H1 (cell line): ENCODE measurements around the gene EGFL6. TPM values are rescaled to one million over a fixed set of nuclear protein-coding genes. Genes with fewer than 3 reads are reported as not detected.

Experiments
- CTCF ChIA-PET: fragments of 300-600 bp; sonication (Branson Sonifier 250); formaldehyde crosslinking; loops from one replicate; lab custom pipeline; 2021; ENCODE audit not compliant: partially characterized antibody; lab: Charles Lee
- POLR2A ChIA-PET: fragments of 300-600 bp; sonication (Branson Sonifier 250); formaldehyde crosslinking; loops from one replicate; lab custom pipeline; 2021; ENCODE audit warnings: inconsistent platforms; ENCODE audit not compliant: partially characterized antibody; lab: Charles Lee
- DNase-seq, 2 experiments: peaks; one replicate each; pipeline versions ENCODE4 v3.0.0 to v3.0.0-alpha.2; 2010 to 2022; ENCODE audit warnings: low spot score in 2 of 2, low read depth in 1 of 2, mixed read lengths in 1 of 2
- FAIRE-seq: peaks from 2 replicates; lab custom pipeline; 2011; peaks lifted over from hg19 to GRCh38; lab: Jason Lieb, UNC
- H2AFZ ChIP-seq: 2 replicates; pipeline ENCODE4 v1.8.1; 2012; ENCODE audit warnings: low read length, inconsistent platforms
- H2AK5ac ChIP-seq: 2 replicates; pipeline ENCODE4 v1.6.1; 2013; ENCODE audit warnings: low read depth, low read length
- H2BK120ac ChIP-seq: replicated peaks from 2 replicates; pipeline ENCODE3; 2013; ENCODE audit warnings: low read depth, low read length, inconsistent platforms
- H2BK12ac ChIP-seq: 2 replicates; pipeline ENCODE4 v1.6.1; 2013; ENCODE audit warnings: low read depth, low read length
- H2BK15ac ChIP-seq: 2 replicates; pipeline ENCODE4 v1.6.1; 2013; ENCODE audit warnings: low read length
- H2BK20ac ChIP-seq: 2 replicates; pipeline ENCODE4 v1.6.1; 2013; ENCODE audit warnings: low read length
- H2BK5ac ChIP-seq: 2 replicates; pipeline ENCODE4 v1.6.1; 2013; ENCODE audit warnings: low read depth, low read length
- H3K14ac ChIP-seq: 2 replicates; pipeline ENCODE4 v1.6.1; 2013; ENCODE audit warnings: inconsistent platforms; ENCODE audit not compliant: insufficient read length
- H3K18ac ChIP-seq: 2 replicates; pipeline ENCODE4 v1.6.1; 2013; ENCODE audit warnings: low read length; ENCODE audit errors: extremely low read depth
- H3K23ac ChIP-seq: 2 replicates; pipeline ENCODE4 v1.6.1; 2013; ENCODE audit warnings: inconsistent platforms; ENCODE audit not compliant: insufficient read length
- H3K23me2 ChIP-seq: 2 replicates; pipeline ENCODE4 v1.6.1; 2013; ENCODE audit warnings: low read depth, low read length
- H3K27ac ChIP-seq: 2 replicates; pipeline ENCODE4 v1.6.1; 2011; ENCODE audit warnings: low read depth, low read length, inconsistent platforms
- H3K27me3 ChIP-seq, 4 experiments: replicated peaks in 1 of 4; 1 replicate in 1 of 4; 2 replicates in 3 of 4; pipeline versions ENCODE4 v1.6.1 to v1.8.1; 2011 to 2013; ENCODE audit warnings: low read length in 3 of 4, mild to moderate bottlenecking in 3 of 4, inconsistent platforms in 2 of 4, mixed read lengths in 2 of 4, moderate library complexity in 1 of 4; ENCODE audit not compliant: control insufficient read depth in 3 of 4, insufficient read depth in 3 of 4; ENCODE audit errors: extremely low read depth in 1 of 4
- H3K36me3 ChIP-seq, 4 experiments: 2 replicates each; pipeline versions ENCODE4 v1.6.1 to v1.8.1; 2011 to 2013; ENCODE audit warnings: mild to moderate bottlenecking in 4 of 4, low read length in 3 of 4, moderate library complexity in 2 of 4, control low read depth in 1 of 4, inconsistent platforms in 1 of 4; ENCODE audit not compliant: insufficient read depth in 4 of 4, control insufficient read depth in 2 of 4
- H3K4ac ChIP-seq: replicated peaks from 2 replicates; pipeline ENCODE3; 2013; ENCODE audit warnings: low read length, low read depth, mixed read lengths, inconsistent platforms; ENCODE audit not compliant: insufficient read length
- H3K4me1 ChIP-seq, 4 experiments: replicated peaks in 1 of 4; 1 replicate in 1 of 4; 2 replicates in 3 of 4; pipeline versions ENCODE4 v1.6.1 to v1.8.1; 2011 to 2013; ENCODE audit warnings: low read length in 3 of 4, inconsistent platforms in 2 of 4, mixed read lengths in 1 of 4; ENCODE audit not compliant: insufficient read depth in 4 of 4, control insufficient read depth in 3 of 4
- H3K4me2 ChIP-seq, 2 experiments: 2 replicates each; pipeline versions ENCODE4 v1.6.1 to v1.8.1; 2011 to 2013; ENCODE audit warnings: low read depth in 2 of 2, low read length in 2 of 2, control low read depth in 1 of 2, inconsistent platforms in 1 of 2, mild to moderate bottlenecking in 1 of 2; ENCODE audit not compliant: insufficient read depth in 1 of 2
- H3K4me3 ChIP-seq, 4 experiments: fragments of 200-600, 300-600 bp in 1 of 4; sonication (generic), shearing (Covaris generic), sonication (Bioruptor Twin) in 1 of 4; 2 replicates each; pipeline versions ENCODE4 v1.5.1 to v1.8.1; 2011 to 2016; ENCODE audit warnings: low read length in 4 of 4, low read depth in 3 of 4, control low read depth in 2 of 4, inconsistent platforms in 2 of 4, mild to moderate bottlenecking in 2 of 4, mixed read lengths in 1 of 4, moderate library complexity in 1 of 4; ENCODE audit not compliant: insufficient read depth in 2 of 4; ENCODE audit errors: extremely low read depth in 1 of 4
- H3K56ac ChIP-seq: replicated peaks from 2 replicates; pipeline ENCODE3; 2013; ENCODE audit warnings: low read depth, mild to moderate bottlenecking, mixed read lengths, low read length, inconsistent platforms; ENCODE audit not compliant: insufficient read length
- H3K79me1 ChIP-seq: 2 replicates; pipeline ENCODE4 v1.6.1; 2013; ENCODE audit warnings: low read depth, low read length, control low read depth
- H3K79me2 ChIP-seq, 2 experiments: 2 replicates each; pipeline versions ENCODE4 v1.6.1 to v1.8.1; 2012 to 2013; ENCODE audit warnings: low read length in 2 of 2, mild to moderate bottlenecking in 2 of 2, inconsistent platforms in 1 of 2; ENCODE audit not compliant: insufficient read depth in 2 of 2, control insufficient read depth in 1 of 2
- H3K9ac ChIP-seq, 4 experiments: replicated peaks in 1 of 4; 1 replicate in 1 of 4; 2 replicates in 3 of 4; pipeline versions ENCODE4 v1.6.1 to v1.8.1; 2011 to 2013; ENCODE audit warnings: low read depth in 3 of 4, low read length in 3 of 4, control low read depth in 2 of 4, mild to moderate bottlenecking in 2 of 4, moderate library complexity in 2 of 4, inconsistent platforms in 1 of 4; ENCODE audit errors: extremely low read depth in 1 of 4
- H3K9me3 ChIP-seq, 2 experiments: 2 replicates each; pipeline versions ENCODE4 v1.6.1 to v1.8.1; 2012 to 2013; ENCODE audit warnings: mild to moderate bottlenecking in 2 of 2, moderate library complexity in 2 of 2, control low read depth in 1 of 2, inconsistent platforms in 1 of 2, low read depth in 1 of 2, low read length in 1 of 2, mixed read lengths in 1 of 2; ENCODE audit not compliant: insufficient read depth in 2 of 2
- H4K20me1 ChIP-seq, 2 experiments: replicated peaks in 1 of 2; 2 replicates each; pipeline versions ENCODE3 to v1.8.1; 2011 to 2013; ENCODE audit warnings: inconsistent platforms in 2 of 2, low read length in 2 of 2, mild to moderate bottlenecking in 1 of 2; ENCODE audit not compliant: insufficient read depth in 2 of 2, control insufficient read depth in 1 of 2
- H4K5ac ChIP-seq: 2 replicates; pipeline ENCODE4 v1.6.1; 2013; ENCODE audit warnings: low read length, low read depth, mixed read lengths, inconsistent platforms; ENCODE audit not compliant: insufficient read length
- H4K8ac ChIP-seq: 2 replicates; pipeline ENCODE4 v1.8.0; 2013; ENCODE audit warnings: mild to moderate bottlenecking, moderate library complexity, low read length, inconsistent platforms; ENCODE audit not compliant: insufficient read depth; ENCODE audit errors: extremely low read depth
- H4K91ac ChIP-seq: replicated peaks from 2 replicates; pipeline ENCODE3; 2013; ENCODE audit warnings: low read length, mixed read lengths, inconsistent platforms; ENCODE audit not compliant: insufficient read length
- E2F6 ChIP-seq: IDR thresholded peaks from 2 replicates; pipeline ENCODE4 v1.6.1; 2012; ENCODE audit warnings: inconsistent platforms
- EZH2 ChIP-seq: fragments of 200-600 bp; sonication (generic); IDR thresholded peaks from 2 replicates; pipeline ENCODE4 v1.7.1; 2012; ENCODE audit warnings: low read depth, mild to moderate bottlenecking, moderate library complexity, low read length, inconsistent platforms; ENCODE audit not compliant: severe bottlenecking
- KDM5A ChIP-seq: fragments of 200-600 bp; IDR thresholded peaks from 2 replicates; pipeline ENCODE4 v1.7.1; 2012; ENCODE audit warnings: mild to moderate bottlenecking, low read length, inconsistent platforms, mixed read lengths
- RBBP5 ChIP-seq: IDR thresholded peaks from 2 replicates; pipeline ENCODE4 v1.7.1; 2012; ENCODE audit warnings: low read depth, mild to moderate bottlenecking, inconsistent platforms, low read length, moderate library complexity, borderline replicate concordance
- WGBS, 2 experiments: shearing (Covaris generic) in 1 of 2; methylation state at CpG; one replicate each; pipeline versions ENCODE4 v1.1.6 to v1.1.7; 2013 to 2015; ENCODE audit warnings: low lambda C conversion rate in 2 of 2, mixed read lengths in 2 of 2, inconsistent platforms in 1 of 2, low coverage in 1 of 2, missing lambda C conversion rate in 1 of 2; ENCODE audit not compliant: insufficient replicate concordance in 2 of 2, insufficient coverage in 1 of 2, insufficient read length in 1 of 2; ENCODE audit errors: extremely low coverage in 1 of 2, missing lambda C conversion rate in 1 of 2; 5-methylcytosine and 5-hydroxymethylcytosine counted together
- polyA plus RNA-seq, 7 experiments: library from polyadenylated mRNA; depleted of rRNA in 3 of 7; stranded (reverse) in 5 of 7; unstranded in 2 of 7; fragments of >200 nt in 5 of 7; fragments of 200-250 nt in 2 of 7; gene quantifications; 1 replicate in 5 of 7; 2 replicates in 1 of 7; 4 replicates in 1 of 7; pipeline versions ENCODE4 v1.2.1 to v1.2.3, GENCODE V29; 2011 to 2013; ENCODE audit warnings: missing spikeins in 2 of 7, mixed read lengths in 2 of 7
- total RNA-seq: library from RNA; stranded (reverse); fragmentation: NEBNext Ultra II Directional; extraction: Animal tissue kit (Norgen Biotek cat#: 25700); gene quantifications from 2 replicates; pipeline ENCODE4 v1.2.1, GENCODE V29; 2021

Gene EGFL6
- total and polyA plus RNA-seq, 2 of the 8 experiments (the other 6 are each of a cell fraction or from before 2014, with no cell fraction given) = 0.93 to 1.1 TPM

GRCh38 chrX:13533726-13534125, 35.7 kb upstream of the EGFL6 start:
- no peak overlapping the region for H4K5ac ChIP-seq
- H3K4me2 ChIP-seq = no peak overlapping the region
- H3K27me3 ChIP-seq = no peaks in the 10 kb centered on the region
- FAIRE-seq (no peak), DNase-seq (no peak)
- no peaks in the 10 kb centered on the region for H3K9me3 ChIP-seq
- H4K20me1 ChIP-seq = no peaks in the 10 kb centered on the region
- H3K27ac ChIP-seq = no peak overlapping the region
- H3K79me2 ChIP-seq = no peaks in the 10 kb centered on the region
- no peak overlapping the region for H3K9ac ChIP-seq
- H2AFZ ChIP-seq = no peak overlapping the region
- no peaks in the 10 kb centered on the region for H3K79me1 ChIP-seq
- no peak overlapping the region for H2AK5ac ChIP-seq
- CTCF ChIA-PET = interaction anchor here (0.6 to 1.7 kb wide), 4 partner anchors 8 to 112 kb away, joined by 3 to 7 read pairs (median 4); no protein-coding TSS in a partner anchor
- no peak overlapping the region for H3K4me3 ChIP-seq
- 95% methylated on average over 2 of the region's 3 CpGs; no CpG with 5 or more reads in 1 of the 2 experiments for WGBS, 2 experiments
- H3K23me2 ChIP-seq = no peaks in the 10 kb centered on the region
- no peak overlapping the region for H2BK5ac ChIP-seq
- H3K14ac ChIP-seq = no peak overlapping the region
- no peak overlapping the region for H2BK12ac ChIP-seq
- H3K18ac ChIP-seq = no peak overlapping the region
- no peaks in the 10 kb centered on the region for H3K4me1 ChIP-seq
- no peak overlapping the region for H2BK120ac ChIP-seq
- no peak overlapping the region for H3K23ac ChIP-seq
- no peak overlapping the region for H3K4ac ChIP-seq
- TF ChIP-seq E2F6 (no peak), EZH2 (no peak), KDM5A (no peak), RBBP5 (no peak)
- TF ChIP-seq, all 59 proteins: peak for 0
- Histone ChIP-seq H4K91ac (no peak overlapping the region), H4K8ac (no peak overlapping the region), H3K36me3 (no peaks in the 10 kb centered on the region), H2BK20ac (no peak overlapping the region), H3K56ac (no peak overlapping the region), H2BK15ac (no peak overlapping the region)
- POLR2A ChIA-PET = no interaction called here
